CD14-positive monocyte (primary cell): ENCODE results near the gene SIRPB2. TPM values are rescaled to one million over a fixed set of nuclear protein-coding genes. Genes with fewer than 3 reads are reported as not detected.

Experiments used
- DNase-seq, 3 donors: peaks; one replicate each; pipeline ENCODE4 v3.0.0-alpha.2; 2011 to 2022
- H2AFZ ChIP-seq: 2 replicates; pipeline ENCODE4 v1.6.0; 2012; ENCODE audit warnings: mild to moderate bottlenecking, low read depth, low read length, inconsistent platforms; ENCODE audit not compliant: insufficient read depth, poor library complexity, severe bottlenecking
- H3K27ac ChIP-seq, 2 donors: 1 replicate in 1 of 2; 2 replicates in 1 of 2; pipeline ENCODE4 v1.5.1; 2012 to 2013; ENCODE audit warnings: low read length in 2 of 2, control low read depth in 1 of 2, inconsistent platforms in 1 of 2, low read depth in 1 of 2, mild to moderate bottlenecking in 1 of 2
- H3K27me3 ChIP-seq, 2 donors: one replicate each; pipeline versions ENCODE4 v1.6.0 to v1.6.1; 2011 to 2013; ENCODE audit warnings: low read length in 2 of 2; ENCODE audit not compliant: control insufficient read depth in 2 of 2, insufficient read depth in 2 of 2
- H3K36me3 ChIP-seq, 2 donors: replicated peaks in 1 of 2; 1 replicate in 1 of 2; 2 replicates in 1 of 2; pipeline versions ENCODE4 v1.5.1 to v1.6.1; 2012 to 2013; ENCODE audit warnings: low read length in 2 of 2, control low read depth in 1 of 2, inconsistent platforms in 1 of 2, mild to moderate bottlenecking in 1 of 2; ENCODE audit not compliant: insufficient read depth in 2 of 2, control insufficient read depth in 1 of 2
- H3K4me1 ChIP-seq, 2 donors: 1 replicate in 1 of 2; 2 replicates in 1 of 2; pipeline versions ENCODE4 v1.5.1 to v1.6.1; 2012 to 2013; ENCODE audit warnings: low read length in 2 of 2, control low read depth in 1 of 2, inconsistent platforms in 1 of 2, mild to moderate bottlenecking in 1 of 2, moderate library complexity in 1 of 2; ENCODE audit not compliant: insufficient read depth in 2 of 2, control insufficient read depth in 1 of 2
- H3K4me2 ChIP-seq: replicated peaks from 2 replicates; pipeline ENCODE3; 2012; ENCODE audit warnings: low read length, moderate library complexity, mild to moderate bottlenecking; ENCODE audit not compliant: poor library complexity, severe bottlenecking; ENCODE audit errors: extremely low read depth
- H3K4me3 ChIP-seq, 3 experiments: fragments of 200-600 bp in 1 of 3; sonication (generic) in 1 of 3; replicated peaks in 1 of 3; 1 replicate in 2 of 3; 2 replicates in 1 of 3; pipeline ENCODE4 v1.5.1; 2011 to 2013; ENCODE audit warnings: low read length in 3 of 3, mild to moderate bottlenecking in 3 of 3, control low read depth in 2 of 3, low read depth in 2 of 3, inconsistent platforms in 1 of 3, moderate library complexity in 1 of 3
- H3K79me2 ChIP-seq: 2 replicates; pipeline ENCODE4 v1.6.0; 2012; ENCODE audit warnings: mild to moderate bottlenecking, control low read depth, inconsistent platforms, low read length, moderate library complexity; ENCODE audit not compliant: insufficient read depth
- H3K9ac ChIP-seq: 2 replicates; pipeline ENCODE4 v1.6.0; 2017; ENCODE audit warnings: low read length, mild to moderate bottlenecking; ENCODE audit not compliant: insufficient read depth, poor library complexity, severe bottlenecking
- H3K9me3 ChIP-seq, 2 donors: replicated peaks in 1 of 2; 1 replicate in 1 of 2; 2 replicates in 1 of 2; pipeline versions ENCODE4 v1.5.1 to v1.6.1; 2012 to 2013; ENCODE audit warnings: low read length in 2 of 2, control low read depth in 1 of 2; ENCODE audit not compliant: control insufficient read depth in 1 of 2, insufficient read depth in 1 of 2
- H4K20me1 ChIP-seq: 2 replicates; pipeline ENCODE4 v1.6.0; 2012; ENCODE audit warnings: mild to moderate bottlenecking, low read length, control low read depth, moderate library complexity; ENCODE audit not compliant: insufficient read depth
- H3K27ac Mint-ChIP-seq, 7 donors: one replicate each; pipeline ENCODE4 v1.8.0; 2020; ENCODE audit warnings: mild to moderate bottlenecking in 7 of 7, mixed read lengths in 7 of 7, moderate library complexity in 6 of 7, inconsistent platforms in 2 of 7
- H3K27me3 Mint-ChIP-seq, 3 donors: one replicate each; pipeline ENCODE4 v1.8.0; 2021 to 2022; ENCODE audit warnings: low read depth in 3 of 3, mild to moderate bottlenecking in 3 of 3, mixed read lengths in 3 of 3, moderate library complexity in 3 of 3, inconsistent platforms in 1 of 3
- H3K36me3 Mint-ChIP-seq, 2 donors: one replicate each; pipeline ENCODE4 v1.8.0; 2020; ENCODE audit warnings: mixed read lengths in 2 of 2, inconsistent platforms in 1 of 2, mild to moderate bottlenecking in 1 of 2
- H3K4me1 Mint-ChIP-seq: one replicate; pipeline ENCODE4 v1.8.0; 2020; ENCODE audit warnings: mild to moderate bottlenecking, mixed read lengths
- H3K4me3 Mint-ChIP-seq, 2 donors: one replicate each; pipeline ENCODE4 v1.8.0; 2020; ENCODE audit warnings: mild to moderate bottlenecking in 2 of 2, mixed read lengths in 2 of 2, moderate library complexity in 1 of 2
- H3K9me3 Mint-ChIP-seq, 7 donors: one replicate each; pipeline ENCODE4 v1.8.0; 2020 to 2022; ENCODE audit warnings: mixed read lengths in 7 of 7, mild to moderate bottlenecking in 6 of 7, moderate library complexity in 6 of 7, inconsistent platforms in 2 of 7
- CTCF ChIP-seq: fragments of 200-600 bp; IDR thresholded peaks from one replicate; pipeline ENCODE4 v1.8.0; 2022; ENCODE audit warnings: antibody characterized with exemption, mild to moderate bottlenecking
- WGBS: methylation state at CpG from one replicate; pipeline ENCODE4 v1.1.5; 2013; ENCODE audit warnings: missing lambda C conversion rate; ENCODE audit not compliant: insufficient coverage; 5-methylcytosine and 5-hydroxymethylcytosine counted together
- intact Hi-C, 2 donors: fragments of 100-400 bp; cut with micrococcal nuclease; formaldehyde crosslinking; loops; one replicate each; pipeline versions ENCODE4 v1.15.0 to v1.15.1; 2023
- polyA plus RNA-seq, 3 donors: library from polyadenylated mRNA; depleted of rRNA in 1 of 3; unstranded in 2 of 3; stranded (reverse) in 1 of 3; fragments of 300-500 nt in 2 of 3; fragments of >200 nt in 1 of 3; fragmentation: Illumina TruSeq in 2 of 3; gene quantifications; 1 replicate in 2 of 3; 2 replicates in 1 of 3; pipeline ENCODE4 v1.2.3, GENCODE V29; 2012 to 2021

SIRPB2 gene
- polyA plus RNA-seq, 3 donors = 81.5 to 174 (median 92.8) TPM

GRCh38 chr20:1507276-1507675 lies 16.1 kb upstream of the SIRPB2 start:
- H3K36me3 Mint-ChIP-seq = peaks cover 0 to 10% of the 10 kb centered on the region in 2 donors
- Histone ChIP-seq H3K27me3 (no peaks in the 10 kb centered on the region), H3K79me2 (no peaks in the 10 kb centered on the region), H3K4me2 (no peak overlapping the region), H3K4me3 (no peak overlapping the region), H3K4me1 (peaks cover 7 to 11% of the 10 kb centered on the region in 2 donors), H3K9ac (no peak overlapping the region), H2AFZ (no peak overlapping the region), H3K9me3 (no peaks in the 10 kb centered on the region), H3K36me3 (no peaks in the 10 kb centered on the region), H3K27ac (no peak overlapping the region), H4K20me1 (no peaks in the 10 kb centered on the region)
- H3K9me3 Mint-ChIP-seq = peaks cover 0 to 2% (median 0%) of the 10 kb centered on the region in 7 donors
- intact Hi-C loops = loop anchor here in 1 of 2 donors (10.0 kb wide), 1 partner anchor 268 kb away; no protein-coding TSS in a partner anchor
- peaks cover 12% of the 10 kb centered on the region for H3K4me1 Mint-ChIP-seq
- no peak for DNase-seq
- peaks cover 2 to 9% (median 4%) of the 10 kb centered on the region in 3 donors for H3K27me3 Mint-ChIP-seq
- WGBS = no CpG with 5 or more reads among the region's 3 CpGs
- no peak for TF ChIP-seq CTCF
- H3K27ac Mint-ChIP-seq = no peak overlapping the region
- no peak overlapping the region for H3K4me3 Mint-ChIP-seq

DNA sequence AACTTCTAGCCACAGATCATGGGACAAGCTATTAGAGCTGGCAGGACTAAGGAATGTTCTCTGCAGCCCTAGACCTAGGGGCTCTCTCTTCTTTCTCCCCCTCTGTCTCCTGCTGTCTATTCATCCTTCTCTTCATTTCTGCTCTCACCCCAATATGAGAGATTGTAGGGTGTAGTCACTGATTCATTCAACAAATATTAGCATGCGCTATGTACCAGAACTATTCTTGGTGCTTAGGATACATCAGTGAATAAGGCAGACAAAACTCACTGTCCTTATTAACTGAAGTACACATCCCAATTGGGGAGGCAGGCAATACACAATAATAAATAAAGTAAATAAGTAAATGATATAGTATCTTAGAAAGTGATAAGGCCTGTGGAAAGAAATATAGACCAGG lies 14.7 kb upstream of the SIRPB2 start:
- Histone ChIP-seq H3K9ac (no peak overlapping the region), H3K36me3 (no peaks in the 10 kb centered on the region), H3K79me2 (no peaks in the 10 kb centered on the region), H3K27me3 (no peaks in the 10 kb centered on the region), H4K20me1 (no peaks in the 10 kb centered on the region), H2AFZ (no peak overlapping the region), H3K9me3 (no peaks in the 10 kb centered on the region), H3K4me2 (no peak overlapping the region), H3K4me3 (no peak overlapping the region), H3K27ac (no peak overlapping the region), H3K4me1 (peaks cover 7 to 11% of the 10 kb centered on the region in 2 donors)
- no peak overlapping the region for H3K4me3 Mint-ChIP-seq
- no peak for DNase-seq
- H3K36me3 Mint-ChIP-seq = peaks cover 0 to 5% of the 10 kb centered on the region in 2 donors
- H3K27ac Mint-ChIP-seq = no peak overlapping the region
- H3K9me3 Mint-ChIP-seq = peaks cover 0 to 2% (median 0%) of the 10 kb centered on the region in 7 donors
- peaks cover 15% of the 10 kb centered on the region for H3K4me1 Mint-ChIP-seq
- peaks cover 0 to 9% (median 1%) of the 10 kb centered on the region in 3 donors for H3K27me3 Mint-ChIP-seq
- intact Hi-C loops = loop anchor here in 1 of 2 donors (10.0 kb wide), 1 partner anchor 269 kb away; no protein-coding TSS in a partner anchor
- no CpG with 5 or more reads among the region's 1 CpG for WGBS
- no peak for TF ChIP-seq CTCF
